HepG2 (cell line): ENCODE data around the gene CLIC1. TPM values are rescaled to one million over a fixed set of nuclear protein-coding genes. Genes with fewer than 3 reads are reported as not detected.
A peak's percentile ranks its signal among the peaks of the same experiment; 100 is the strongest.

Experiments used
- FOXJ3 ChIP-seq: sonication (generic); formaldehyde crosslinking; IDR thresholded peaks from 2 replicates; pipeline ENCODE4 v1.4.0; 2020; ENCODE audit warnings: missing genetic modification reagents, mild to moderate bottlenecking, borderline replicate concordance
- FOXK2 ChIP-seq: fragments of 450-650 bp; IDR thresholded peaks from 2 replicates; pipeline ENCODE4 v1.6.1; 2016
- KAT2B ChIP-seq: fragments of 150-350 bp; IDR thresholded peaks from 2 replicates; pipeline ENCODE4 v1.6.1; 2014; ENCODE audit warnings: low read depth, low read length, borderline replicate concordance
- MBNL3 ChIP-seq: fragments of 250-450 bp; sonication (Bioruptor Pico); conservative IDR thresholded peaks from 2 replicates; pipeline ENCODE4 v1.8.0; 2022; ENCODE audit warnings: mild to moderate bottlenecking, inconsistent platforms
- RBAK ChIP-seq: sonication (generic); formaldehyde crosslinking; IDR thresholded peaks from 2 replicates; pipeline ENCODE4 v1.5.1; 2020; ENCODE audit warnings: mild to moderate bottlenecking, missing genetic modification reagents
- SIN3B ChIP-seq: fragments of 150-350 bp; IDR thresholded peaks from 2 replicates; pipeline ENCODE4 v1.6.1; 2014; ENCODE audit warnings: low read length
- SKI ChIP-seq: fragments of 450-650 bp; IDR thresholded peaks from one replicate; pipeline ENCODE4 v1.6.1; 2018; ENCODE audit warnings: mild to moderate bottlenecking; ENCODE audit not compliant: partially characterized antibody
- SOX13 ChIP-seq, 3 experiments: fragments of 450-650 bp in 1 of 3; sonication (generic) in 1 of 3; formaldehyde crosslinking in 1 of 3; IDR thresholded peaks in 2 of 3; conservative IDR thresholded peaks in 1 of 3; 2 replicates each; pipeline versions ENCODE4 v1.5.0 to v1.6.1; 2016 to 2020; ENCODE audit warnings: antibody characterized with exemption in 1 of 3, mild to moderate bottlenecking in 1 of 3, missing compliant biosample characterization in 1 of 3, missing genetic modification reagents in 1 of 3, moderate library complexity in 1 of 3
- SP1 ChIP-seq, 2 experiments: fragments of 450-650 bp in 1 of 2; sonication (generic) in 1 of 2; formaldehyde crosslinking in 1 of 2; IDR thresholded peaks; 2 replicates each; pipeline versions ENCODE4 v1.4.0 to v1.6.1; 2016 to 2020; ENCODE audit warnings: missing genetic modification reagents in 1 of 2
- SSRP1 ChIP-seq: IDR thresholded peaks from 2 replicates; pipeline ENCODE4 v1.6.1; 2016; ENCODE audit warnings: control low read depth
- ZNF382 ChIP-seq: sonication (generic); formaldehyde crosslinking; IDR thresholded peaks from 2 replicates; pipeline ENCODE4 v1.5.0; 2020; ENCODE audit warnings: missing genetic modification reagents, mild to moderate bottlenecking, borderline replicate concordance
- ZNF746 ChIP-seq: sonication (generic); formaldehyde crosslinking; IDR thresholded peaks from 2 replicates; pipeline ENCODE4 v1.8.0; 2022; ENCODE audit warnings: mild to moderate bottlenecking, missing genetic modification reagents
- polyA plus RNA-seq, 8 experiments: library from polyadenylated mRNA; depleted of rRNA in 3 of 8; stranded (reverse) in 7 of 8; unstranded in 1 of 8; fragments of >200 nt; fragmentation: Illumina TruSeq in 4 of 8; extraction: Trizol in 4 of 8; gene quantifications; 2 replicates each; pipeline versions ENCODE4 v1.2.1 to v1.2.3, GENCODE V29; 2011 to 2016; ENCODE audit warnings: low read depth in 4 of 8, missing spikeins in 1 of 8, mixed read lengths in 1 of 8; ENCODE audit not compliant: insufficient read depth in 1 of 8
- total RNA-seq, 5 experiments: library from RNA; depleted of rRNA; stranded (reverse); fragments of >200 nt; fragmentation: Illumina TruSeq; extraction: Trizol; gene quantifications; 2 replicates each; pipeline ENCODE4 v1.2.3, GENCODE V29; 2016; ENCODE audit warnings: low read depth in 1 of 5
- TF ChIP-seq, protein P1 (sequence below): sonication (generic); formaldehyde crosslinking; IDR thresholded peaks from 2 replicates; pipeline ENCODE4 v1.5.0; 2020; ENCODE audit warnings: missing genetic modification reagents
- TF ChIP-seq, protein P2 (sequence below): sonication (generic); formaldehyde crosslinking; IDR thresholded peaks from 2 replicates; pipeline ENCODE4 v1.9.0; 2021; ENCODE audit warnings: mild to moderate bottlenecking, missing genetic modification reagents
- TF ChIP-seq, protein P3 (sequence below): sonication (generic); formaldehyde crosslinking; IDR thresholded peaks from 2 replicates; pipeline ENCODE4 v1.4.0; 2020; ENCODE audit warnings: missing genetic modification reagents

The CLIC1 gene
- total and polyA plus RNA-seq, 2 of the 13 experiments (the other 11 are each of a cell fraction or from before 2014, with no cell fraction given) = 602 to 891 TPM

DNA sequence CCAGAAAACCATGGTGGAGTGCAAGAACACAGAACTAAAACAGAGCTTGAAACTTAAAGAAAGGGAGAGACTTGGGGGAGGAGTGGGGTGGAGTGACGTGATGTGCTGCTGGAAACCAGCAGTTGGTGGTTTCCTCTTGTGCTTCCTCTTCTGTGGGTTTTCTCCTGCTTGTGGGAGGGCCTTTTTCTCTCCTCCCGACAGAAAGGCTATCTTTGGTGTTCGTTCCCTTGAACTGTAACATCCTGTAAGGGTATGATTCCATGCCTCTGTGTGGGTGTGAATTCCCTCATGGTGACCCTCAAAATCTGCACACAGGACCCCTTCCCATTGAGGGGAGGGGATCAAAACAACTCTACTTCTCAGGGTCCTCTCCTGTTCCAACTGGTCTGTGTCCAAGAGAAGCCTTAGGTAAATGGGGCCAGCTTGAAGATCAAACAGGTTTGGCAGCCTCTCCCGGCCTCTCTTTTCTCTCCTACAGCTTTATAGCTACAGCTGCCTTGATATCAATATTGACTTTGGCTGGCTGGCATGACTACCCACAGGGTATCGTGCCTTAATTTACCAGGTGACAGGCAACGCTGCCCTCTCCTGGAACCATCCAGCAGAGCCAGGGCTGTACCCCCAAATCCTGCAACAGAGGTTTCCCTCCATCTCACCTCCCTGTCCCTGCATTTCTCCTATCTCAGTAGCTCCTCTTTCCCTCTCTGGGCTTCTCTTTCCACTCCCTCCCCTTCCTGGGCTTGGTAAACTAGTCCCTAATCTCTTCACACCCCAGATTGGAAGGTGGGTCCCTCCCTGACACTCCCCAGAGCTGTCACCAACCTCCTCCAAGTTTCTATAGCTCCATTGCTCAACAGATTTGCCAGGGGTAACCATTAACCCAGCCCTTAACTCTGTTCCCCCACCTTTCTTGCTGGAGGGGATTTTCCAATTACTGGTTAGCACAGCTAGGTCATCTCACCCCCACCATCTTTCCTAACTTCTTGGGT, 2.0 kb upstream of the CLIC1 start (continued):
- TF ChIP-seq SIN3B (peak; percentile 55; the same call in 1 of the 2 replicates), SKI (no peak), ZNF382 (no peak), KAT2B (no peak), RBAK (CRISPR knock-in tag) (no peak), SOX13 (IDR thresholded peaks at IDR 0.05) (peak; percentile 48), SOX13 (CRISPR knock-in tag; conservative IDR thresholded peaks at IDR 0.05 in 1 of 2, IDR thresholded peaks at IDR 0.05 in 1 of 2) (peak in 1 of 2 experiments; percentile 95; a peak in 3 of 4 replicates), SP1 (IDR thresholded peaks at IDR 0.05) (no peak), SP1 (CRISPR knock-in tag; IDR thresholded peaks at IDR 0.05) (no peak; the same call in 1 of the 2 replicates), SSRP1 (CRISPR knock-in tag) (no peak), FOXK2 (peak; percentile 52; the same call in 1 of the 2 replicates), ZNF746 (CRISPR knock-in tag) (peak; percentile 84), MBNL3 (CRISPR knock-in tag) (no peak), FOXJ3 (CRISPR knock-in tag) (no peak; the same call in 1 of the 2 replicates)
- TF ChIP-seq, protein P1, sequence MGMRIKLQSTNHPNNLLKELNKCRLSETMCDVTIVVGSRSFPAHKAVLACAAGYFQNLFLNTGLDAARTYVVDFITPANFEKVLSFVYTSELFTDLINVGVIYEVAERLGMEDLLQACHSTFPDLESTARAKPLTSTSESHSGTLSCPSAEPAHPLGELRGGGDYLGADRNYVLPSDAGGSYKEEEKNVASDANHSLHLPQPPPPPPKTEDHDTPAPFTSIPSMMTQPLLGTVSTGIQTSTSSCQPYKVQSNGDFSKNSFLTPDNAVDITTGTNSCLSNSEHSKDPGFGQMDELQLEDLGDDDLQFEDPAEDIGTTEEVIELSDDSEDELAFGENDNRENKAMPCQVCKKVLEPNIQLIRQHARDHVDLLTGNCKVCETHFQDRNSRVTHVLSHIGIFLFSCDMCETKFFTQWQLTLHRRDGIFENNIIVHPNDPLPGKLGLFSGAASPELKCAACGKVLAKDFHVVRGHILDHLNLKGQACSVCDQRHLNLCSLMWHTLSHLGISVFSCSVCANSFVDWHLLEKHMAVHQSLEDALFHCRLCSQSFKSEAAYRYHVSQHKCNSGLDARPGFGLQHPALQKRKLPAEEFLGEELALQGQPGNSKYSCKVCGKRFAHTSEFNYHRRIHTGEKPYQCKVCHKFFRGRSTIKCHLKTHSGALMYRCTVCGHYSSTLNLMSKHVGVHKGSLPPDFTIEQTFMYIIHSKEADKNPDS (CRISPR knock-in tag) = no peak; the same call in 1 of the 2 replicates
- TF ChIP-seq, protein P2, sequence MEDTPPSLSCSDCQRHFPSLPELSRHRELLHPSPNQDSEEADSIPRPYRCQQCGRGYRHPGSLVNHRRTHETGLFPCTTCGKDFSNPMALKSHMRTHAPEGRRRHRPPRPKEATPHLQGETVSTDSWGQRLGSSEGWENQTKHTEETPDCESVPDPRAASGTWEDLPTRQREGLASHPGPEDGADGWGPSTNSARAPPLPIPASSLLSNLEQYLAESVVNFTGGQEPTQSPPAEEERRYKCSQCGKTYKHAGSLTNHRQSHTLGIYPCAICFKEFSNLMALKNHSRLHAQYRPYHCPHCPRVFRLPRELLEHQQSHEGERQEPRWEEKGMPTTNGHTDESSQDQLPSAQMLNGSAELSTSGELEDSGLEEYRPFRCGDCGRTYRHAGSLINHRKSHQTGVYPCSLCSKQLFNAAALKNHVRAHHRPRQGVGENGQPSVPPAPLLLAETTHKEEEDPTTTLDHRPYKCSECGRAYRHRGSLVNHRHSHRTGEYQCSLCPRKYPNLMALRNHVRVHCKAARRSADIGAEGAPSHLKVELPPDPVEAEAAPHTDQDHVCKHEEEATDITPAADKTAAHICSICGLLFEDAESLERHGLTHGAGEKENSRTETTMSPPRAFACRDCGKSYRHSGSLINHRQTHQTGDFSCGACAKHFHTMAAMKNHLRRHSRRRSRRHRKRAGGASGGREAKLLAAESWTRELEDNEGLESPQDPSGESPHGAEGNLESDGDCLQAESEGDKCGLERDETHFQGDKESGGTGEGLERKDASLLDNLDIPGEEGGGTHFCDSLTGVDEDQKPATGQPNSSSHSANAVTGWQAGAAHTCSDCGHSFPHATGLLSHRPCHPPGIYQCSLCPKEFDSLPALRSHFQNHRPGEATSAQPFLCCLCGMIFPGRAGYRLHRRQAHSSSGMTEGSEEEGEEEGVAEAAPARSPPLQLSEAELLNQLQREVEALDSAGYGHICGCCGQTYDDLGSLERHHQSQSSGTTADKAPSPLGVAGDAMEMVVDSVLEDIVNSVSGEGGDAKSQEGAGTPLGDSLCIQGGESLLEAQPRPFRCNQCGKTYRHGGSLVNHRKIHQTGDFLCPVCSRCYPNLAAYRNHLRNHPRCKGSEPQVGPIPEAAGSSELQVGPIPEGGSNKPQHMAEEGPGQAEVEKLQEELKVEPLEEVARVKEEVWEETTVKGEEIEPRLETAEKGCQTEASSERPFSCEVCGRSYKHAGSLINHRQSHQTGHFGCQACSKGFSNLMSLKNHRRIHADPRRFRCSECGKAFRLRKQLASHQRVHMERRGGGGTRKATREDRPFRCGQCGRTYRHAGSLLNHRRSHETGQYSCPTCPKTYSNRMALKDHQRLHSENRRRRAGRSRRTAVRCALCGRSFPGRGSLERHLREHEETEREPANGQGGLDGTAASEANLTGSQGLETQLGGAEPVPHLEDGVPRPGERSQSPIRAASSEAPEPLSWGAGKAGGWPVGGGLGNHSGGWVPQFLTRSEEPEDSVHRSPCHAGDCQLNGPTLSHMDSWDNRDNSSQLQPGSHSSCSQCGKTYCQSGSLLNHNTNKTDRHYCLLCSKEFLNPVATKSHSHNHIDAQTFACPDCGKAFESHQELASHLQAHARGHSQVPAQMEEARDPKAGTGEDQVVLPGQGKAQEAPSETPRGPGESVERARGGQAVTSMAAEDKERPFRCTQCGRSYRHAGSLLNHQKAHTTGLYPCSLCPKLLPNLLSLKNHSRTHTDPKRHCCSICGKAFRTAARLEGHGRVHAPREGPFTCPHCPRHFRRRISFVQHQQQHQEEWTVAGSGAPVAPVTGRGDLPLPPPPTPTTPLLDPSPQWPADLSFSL (CRISPR knock-in tag) = peak; percentile 73; the same call in 1 of the 2 replicates
- TF ChIP-seq, protein P3, sequence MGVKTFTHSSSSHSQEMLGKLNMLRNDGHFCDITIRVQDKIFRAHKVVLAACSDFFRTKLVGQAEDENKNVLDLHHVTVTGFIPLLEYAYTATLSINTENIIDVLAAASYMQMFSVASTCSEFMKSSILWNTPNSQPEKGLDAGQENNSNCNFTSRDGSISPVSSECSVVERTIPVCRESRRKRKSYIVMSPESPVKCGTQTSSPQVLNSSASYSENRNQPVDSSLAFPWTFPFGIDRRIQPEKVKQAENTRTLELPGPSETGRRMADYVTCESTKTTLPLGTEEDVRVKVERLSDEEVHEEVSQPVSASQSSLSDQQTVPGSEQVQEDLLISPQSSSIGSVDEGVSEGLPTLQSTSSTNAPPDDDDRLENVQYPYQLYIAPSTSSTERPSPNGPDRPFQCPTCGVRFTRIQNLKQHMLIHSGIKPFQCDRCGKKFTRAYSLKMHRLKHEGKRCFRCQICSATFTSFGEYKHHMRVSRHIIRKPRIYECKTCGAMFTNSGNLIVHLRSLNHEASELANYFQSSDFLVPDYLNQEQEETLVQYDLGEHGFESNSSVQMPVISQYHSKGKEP (CRISPR knock-in tag) = no peak
